SIG-M5 treated with dmso at 0.1 percent for 504 hours (cell line): ENCODE results near the gene NSFL1C.

ENCODE experiments used
- DNase-seq: peaks from one replicate; lab custom pipeline; 2025; ENCODE audit not compliant: unreplicated experiment; lab: John Stamatoyannopoulos, UW

NSFL1C gene

GRCh38 chr20:1393507-1393882, 73.2 kb downstream of the NSFL1C start:
- DNase-seq = no peak

- DNase-seq = peak; percentile 90
Measured at GRCh38 chr20:1392693-1393506, 73.7 kb downstream of the NSFL1C start, which contains the start of gene FKBP1A. TSS of gene FKBP1A (minus strand) at chr20:1393054. CDS start at chr20:1392998, 56 bp downstream.

- DNase-seq = no peak
Measured at GRCh38 chr20:1392443-1392692, 74.3 kb downstream of the NSFL1C start.
